DMS 273 (cell line): ENCODE results near the gene OARD1.
A peak's percentile ranks its signal among the peaks of the same experiment; 100 is the strongest.

Experiments used
- DNase-seq: peaks from one replicate; lab custom pipeline; 2025; ENCODE audit not compliant: unreplicated experiment; lab: John Stamatoyannopoulos, UW

OARD1 gene

DNA sequence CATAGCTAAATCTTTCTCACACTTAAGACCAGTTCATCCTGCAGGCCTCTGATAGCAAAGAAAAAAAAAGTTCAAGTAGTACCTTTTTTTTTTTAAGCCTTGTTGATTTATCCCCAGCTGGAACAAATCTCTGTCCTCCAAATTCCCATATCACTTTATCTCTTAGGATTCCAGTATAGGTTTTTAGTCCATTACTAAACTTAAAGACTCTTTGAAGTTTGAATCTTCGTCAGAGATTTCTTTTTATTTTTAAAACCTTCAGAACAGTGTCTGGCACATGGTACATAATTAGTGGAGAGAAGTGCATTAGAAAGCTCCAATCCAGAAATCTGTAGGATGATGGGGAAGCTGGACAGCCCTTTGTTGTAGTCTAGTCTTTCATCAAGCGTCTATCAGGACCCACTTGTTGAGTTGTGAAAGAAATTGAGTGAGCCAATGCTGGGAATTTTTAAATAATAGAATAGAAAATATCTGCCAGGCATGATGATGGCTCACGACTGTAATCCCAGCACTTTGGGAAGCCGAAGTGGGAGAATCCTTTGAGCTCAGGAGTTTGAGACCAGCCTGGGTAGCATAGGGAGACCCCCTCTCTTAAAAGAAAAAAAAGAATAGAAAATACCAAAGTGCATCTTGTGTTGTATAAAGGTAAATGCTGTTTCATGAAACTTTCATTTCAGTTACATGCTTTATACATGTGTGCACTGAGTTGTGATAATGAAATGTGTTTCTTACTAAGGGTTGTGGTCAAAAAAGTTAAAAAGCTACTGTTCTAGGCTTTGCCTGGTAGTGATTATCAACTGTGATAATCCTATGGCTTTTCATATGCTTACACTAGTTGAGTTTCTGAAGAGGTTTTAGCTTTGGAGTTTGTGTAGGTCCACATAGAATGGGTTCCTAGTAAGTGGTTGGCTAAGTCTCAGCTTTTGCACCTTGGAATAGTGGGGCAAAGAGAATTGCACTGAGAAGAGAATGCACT lies 3.8 kb upstream of the OARD1 start:
- no peak for DNase-seq

DNA sequence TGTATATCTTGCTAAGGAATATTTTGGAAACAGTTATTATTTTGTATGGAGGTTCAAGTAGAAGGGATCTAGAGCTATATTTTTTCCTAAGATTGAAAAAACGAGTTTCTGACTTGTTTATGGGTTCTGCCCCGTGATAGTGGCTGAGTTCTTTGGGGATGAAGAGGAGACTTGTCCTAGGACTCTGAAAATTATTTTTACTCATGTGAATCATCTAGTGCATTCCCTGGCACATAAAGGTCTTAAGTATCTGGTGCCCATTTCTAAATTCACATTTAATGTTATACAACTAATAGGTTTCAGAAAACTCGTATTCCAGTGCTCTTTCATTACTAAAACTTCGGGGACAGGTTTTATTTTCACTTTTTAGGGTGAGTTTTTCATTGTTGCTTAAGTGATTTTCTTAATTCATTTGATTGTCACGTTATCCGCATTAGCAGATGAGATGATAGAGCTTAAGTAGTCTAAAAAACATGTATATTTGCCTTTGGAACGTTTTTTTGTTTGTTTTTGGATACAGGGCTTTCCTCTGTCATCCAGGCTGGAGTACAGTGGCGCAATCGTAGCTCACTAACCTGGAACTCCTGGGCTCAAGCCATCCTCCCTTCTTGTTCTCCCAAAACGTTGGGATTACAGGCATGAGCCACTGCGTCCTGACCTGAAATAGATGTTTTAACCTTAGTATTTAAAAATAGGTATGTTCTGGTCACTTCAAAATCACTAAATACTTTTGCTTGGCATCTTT lies 2.7 kb upstream of the OARD1 start:
- no peak for DNase-seq

DNA sequence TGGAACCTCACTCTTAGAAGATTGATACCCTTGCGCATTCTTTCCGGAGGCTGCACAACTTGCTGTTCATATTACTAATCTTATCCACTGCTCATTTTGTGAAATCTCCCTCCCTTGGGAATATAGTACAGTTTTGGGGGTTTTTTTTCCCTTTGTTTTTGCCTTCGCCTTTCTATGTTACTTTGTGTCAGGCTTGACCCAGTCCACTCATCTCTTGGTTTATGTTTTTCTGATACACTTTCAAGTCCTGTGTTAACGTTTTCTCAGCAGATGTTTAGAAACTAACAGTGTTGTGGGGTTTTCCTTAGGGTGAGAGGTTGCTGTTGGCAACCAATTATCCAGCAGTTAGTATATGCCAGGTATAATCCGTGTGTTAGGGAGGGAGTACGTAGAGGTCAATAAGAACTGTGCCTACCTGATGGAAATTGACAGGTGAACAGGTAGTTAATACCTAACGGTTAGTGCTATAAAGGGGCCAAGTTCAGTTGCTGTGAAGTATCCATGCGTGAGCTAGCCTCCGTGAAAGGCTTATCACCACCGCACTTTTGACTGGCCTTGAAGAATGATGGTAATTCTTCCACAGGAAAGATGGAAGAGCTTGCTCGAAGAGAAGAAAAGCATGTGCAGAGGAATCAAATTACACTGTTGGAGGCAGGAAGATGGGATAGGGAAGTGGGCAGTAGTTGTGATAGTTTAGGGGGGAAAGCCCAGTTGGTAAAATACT lies 2.0 kb upstream of the OARD1 start:
- peak; percentile 62 for DNase-seq

DNA sequence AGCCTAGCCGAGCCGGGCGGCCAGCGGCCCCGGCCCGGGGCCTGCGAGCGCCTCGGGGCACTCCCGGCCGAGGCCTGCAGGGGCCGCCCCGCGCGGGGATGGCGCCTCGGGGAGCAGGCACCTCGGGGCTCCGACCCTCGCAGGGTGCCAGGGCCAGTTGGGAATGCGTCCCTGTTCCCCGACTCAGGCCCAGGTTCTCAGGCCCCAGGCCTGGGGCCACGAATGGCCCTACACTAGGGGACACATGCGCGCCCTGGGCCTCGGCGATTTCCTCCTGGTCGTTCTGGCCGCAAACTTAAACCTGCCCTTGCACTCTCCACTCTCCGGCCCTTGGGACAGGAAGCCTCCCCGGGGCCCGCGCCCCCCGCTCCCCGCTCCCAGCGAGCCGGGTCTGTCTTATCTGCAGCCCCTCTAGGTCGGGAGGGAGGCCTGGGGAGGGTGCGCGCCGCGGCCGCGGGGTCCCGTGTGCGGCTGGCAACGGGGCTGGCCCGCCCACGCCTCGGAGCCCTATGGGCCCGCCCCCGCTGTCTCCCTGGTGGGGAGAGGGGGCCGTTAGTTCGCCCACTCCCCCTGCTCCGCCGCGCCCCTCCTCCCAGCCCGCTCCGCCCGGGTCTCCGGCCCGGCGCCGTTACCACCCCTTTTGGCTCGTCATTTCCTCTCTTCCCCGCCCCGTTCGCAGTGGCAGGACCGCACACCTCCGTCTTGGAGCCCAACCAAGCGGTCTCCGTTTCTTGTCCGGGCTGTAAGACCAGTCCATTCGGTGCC lies 1.2 kb upstream of the OARD1 start:
- peak; percentile 95 for DNase-seq

DNA sequence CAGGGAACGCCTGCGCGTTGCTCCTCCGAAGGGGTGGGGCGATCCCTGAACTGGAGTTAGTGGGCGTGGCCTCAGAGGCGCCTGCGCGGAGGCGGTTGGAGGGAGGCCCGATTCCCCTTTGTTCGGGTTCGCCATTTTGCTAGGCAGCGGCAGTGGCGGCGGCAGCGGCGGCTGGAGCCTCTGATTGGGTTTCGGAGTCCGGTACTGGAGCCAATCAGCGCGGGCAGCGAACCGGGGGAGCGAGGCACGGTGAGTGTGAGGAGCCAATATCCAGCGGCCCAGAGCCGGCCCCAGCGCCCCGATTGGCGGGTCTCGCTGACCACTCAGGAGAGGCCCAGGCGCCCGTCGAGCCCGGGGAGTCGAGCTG lies 663 bp upstream of the OARD1 start, which contains the start of gene NFYA:
TSS of gene NFYA (plus strand) at position 139 of the 367 bp plus-strand sequence. CDS start 6,116 bp downstream, outside the sequence.
- no peak for DNase-seq

DNA sequence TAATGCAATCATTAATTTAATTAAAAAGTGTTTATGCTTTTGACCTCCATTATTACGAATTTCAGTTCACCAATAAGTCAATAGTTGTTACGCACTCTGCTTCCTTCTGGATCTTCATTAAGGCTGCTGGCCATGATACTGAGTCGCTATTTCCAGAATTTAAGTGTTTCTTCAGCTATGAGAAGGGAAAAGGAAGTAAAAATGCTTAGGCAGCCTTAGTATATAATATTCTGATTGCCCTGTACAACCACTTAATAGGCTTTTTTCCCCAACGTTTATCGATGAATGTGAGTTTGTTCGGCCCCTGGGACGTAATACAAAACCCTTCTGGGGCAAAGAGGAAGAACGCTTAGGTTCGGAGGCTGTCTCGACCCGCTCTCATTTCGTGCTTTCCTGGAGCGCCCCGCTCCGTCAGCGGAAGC lies 644 bp downstream of the OARD1 start:
- no peak for DNase-seq

DNA sequence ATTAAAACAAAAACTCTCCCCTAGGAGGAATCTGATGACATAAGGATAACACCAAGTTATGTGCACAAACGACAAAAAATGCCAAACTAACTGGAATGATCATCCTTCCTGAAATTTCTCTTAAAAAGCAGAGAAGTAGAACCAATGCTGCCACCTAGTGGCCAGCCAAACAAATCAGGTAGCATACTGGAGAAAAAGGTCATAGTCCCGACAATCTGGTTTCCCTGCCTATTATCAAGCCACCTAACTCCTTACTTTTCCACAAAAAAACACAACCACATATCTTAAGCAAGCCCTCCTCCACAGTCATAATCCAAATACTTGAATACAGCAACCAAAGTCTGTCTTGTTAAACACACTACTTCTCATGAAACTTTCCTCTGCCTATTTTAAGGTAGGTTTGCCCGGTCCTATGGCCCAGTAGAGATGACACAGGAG lies 5.3 kb downstream of the OARD1 start:
- DNase-seq: peak; percentile 83

DNA sequence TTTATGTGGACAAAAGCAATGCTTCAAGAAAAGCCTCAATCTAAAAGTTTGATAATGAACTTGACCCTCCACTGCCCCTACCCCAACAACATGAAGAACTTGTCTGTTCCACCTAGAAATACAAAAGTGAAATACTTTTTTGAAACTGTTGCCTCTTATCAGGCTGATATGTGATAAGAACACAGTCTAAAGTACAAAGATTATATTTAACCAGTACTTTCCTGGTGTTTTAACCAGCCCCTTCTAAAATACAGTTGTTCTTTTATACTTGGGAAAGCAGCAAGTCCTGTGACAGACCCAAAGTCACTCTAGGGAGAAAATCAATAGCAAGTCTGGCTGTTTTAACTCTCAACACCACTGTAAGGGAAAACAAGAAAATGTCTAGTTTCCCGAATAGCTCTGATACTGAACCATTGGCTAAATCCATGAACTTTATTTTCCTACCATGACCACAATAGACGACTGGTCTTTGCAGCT lies 6.6 kb downstream of the OARD1 start:
- DNase-seq: no peak

DNA sequence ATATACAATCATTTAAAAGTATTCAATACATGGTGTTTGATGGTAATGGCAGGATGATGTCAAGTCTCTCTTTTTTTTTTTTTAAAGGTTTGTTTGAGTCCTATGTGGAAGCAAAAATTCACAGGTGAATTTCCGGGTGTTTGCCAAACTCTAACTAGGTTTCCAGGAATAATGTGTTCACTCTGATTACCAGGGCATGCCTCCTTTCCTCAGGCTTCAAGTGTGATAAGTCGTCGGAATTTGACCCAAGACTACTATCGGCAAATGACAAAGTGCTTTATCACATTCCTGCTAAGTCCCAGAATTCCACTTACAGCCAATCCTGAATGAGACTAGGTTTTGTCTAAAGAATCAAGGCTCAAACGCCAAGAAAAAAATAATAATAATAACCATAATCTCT lies 7.3 kb downstream of the OARD1 start:
- no peak for DNase-seq

DNA sequence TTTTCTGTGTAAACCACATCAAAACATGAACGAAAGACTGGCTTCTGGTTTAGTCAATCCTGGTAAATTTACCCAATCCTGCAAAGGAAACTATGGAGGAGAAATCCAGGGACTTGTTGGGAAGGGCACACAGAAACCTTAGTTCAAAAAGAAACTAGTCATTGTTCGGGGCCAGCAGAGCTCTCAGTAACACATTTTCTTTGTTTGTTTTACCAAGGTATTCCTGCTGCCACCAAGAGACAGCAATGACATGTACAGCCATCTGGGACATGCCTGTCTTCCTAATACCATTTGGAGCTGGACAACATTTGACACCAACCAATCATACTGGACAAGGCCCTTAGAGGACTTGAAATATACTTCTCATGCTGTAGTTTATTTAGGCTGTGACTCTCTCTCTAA lies 8.3 kb downstream of the OARD1 start:
- no peak for DNase-seq

DNA sequence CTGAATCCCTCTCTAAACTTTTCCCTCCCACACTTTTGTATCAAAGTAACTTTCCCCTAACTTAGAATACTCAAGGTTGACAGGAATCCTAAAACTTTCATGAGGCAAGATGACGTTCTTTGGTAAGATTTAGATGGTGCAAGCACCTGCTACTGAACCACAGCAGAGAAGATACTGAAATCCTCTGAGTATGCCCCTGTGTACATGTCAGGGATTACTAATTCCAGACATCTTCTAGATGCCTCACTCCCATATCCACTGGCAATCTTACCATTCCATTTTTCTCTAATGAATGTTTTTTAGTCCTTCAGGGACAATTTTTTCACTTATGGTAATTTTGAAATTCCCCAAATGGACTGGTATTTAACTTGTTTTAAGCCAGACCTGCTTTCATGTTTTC lies 10.1 kb downstream of the OARD1 start:
- no peak for DNase-seq

DNA sequence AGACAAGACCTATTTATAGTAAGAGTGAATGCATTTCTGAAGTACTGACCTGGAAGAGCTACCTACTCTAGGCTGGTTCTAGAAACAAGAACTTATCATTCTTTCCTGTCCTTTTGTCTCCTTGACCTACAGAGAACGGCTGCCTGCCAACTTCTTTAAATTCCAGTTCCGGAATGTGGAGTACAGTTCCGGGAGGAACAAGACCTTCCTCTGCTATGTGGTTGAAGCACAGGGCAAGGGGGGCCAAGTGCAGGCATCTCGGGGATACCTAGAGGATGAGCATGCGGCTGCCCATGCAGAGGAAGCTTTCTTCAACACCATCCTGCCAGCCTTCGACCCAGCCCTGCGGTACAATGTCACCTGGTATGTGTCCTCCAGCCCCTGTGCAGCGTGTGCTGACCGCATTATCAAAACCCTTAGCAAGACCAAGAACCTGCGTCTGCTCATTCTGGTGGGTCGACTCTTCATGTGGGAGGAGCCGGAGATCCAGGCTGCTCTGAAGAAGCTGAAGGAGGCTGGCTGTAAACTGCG lies 10.9 kb downstream of the OARD1 start:
- no peak for DNase-seq

DNA sequence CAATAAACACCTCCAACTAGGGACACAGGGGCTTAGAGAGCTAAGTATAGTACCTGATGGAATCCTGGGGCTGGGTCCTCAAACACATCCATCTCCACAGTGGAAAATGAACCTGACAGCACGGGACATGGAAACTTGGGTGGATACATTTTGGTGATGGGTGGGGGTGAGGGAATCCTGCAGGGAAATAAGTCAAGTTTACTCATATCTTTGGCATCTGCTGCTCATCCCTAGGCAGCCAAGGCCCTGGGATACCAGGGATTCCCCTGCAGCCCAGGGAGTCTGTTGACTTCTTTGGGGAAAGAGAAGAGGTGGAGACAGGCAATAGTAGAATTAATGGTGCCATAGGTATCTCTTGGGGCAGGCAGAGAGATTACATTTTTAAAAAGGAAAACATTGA lies 12.6 kb downstream of the OARD1 start:
- no peak for DNase-seq

DNA sequence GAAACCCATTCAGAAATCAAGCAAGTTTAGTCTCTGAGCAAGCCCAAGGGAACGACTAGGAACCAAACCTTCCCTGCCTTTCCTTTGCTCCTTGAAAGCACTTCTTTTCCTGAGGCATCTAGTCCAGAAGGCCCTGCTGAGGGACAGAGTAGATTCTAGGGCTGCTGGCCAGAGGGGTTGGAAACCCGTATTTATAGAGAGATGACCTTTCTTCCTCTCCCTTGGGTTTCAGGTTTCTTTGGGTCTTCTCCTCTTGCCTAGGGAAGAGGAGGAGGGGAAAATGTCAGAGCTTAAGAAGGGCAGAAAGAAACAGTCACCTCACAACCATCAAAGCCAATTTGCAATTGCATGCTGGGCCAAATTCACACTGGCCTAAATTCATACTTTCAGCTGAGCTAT lies 13.4 kb downstream of the OARD1 start:
- DNase-seq: no peak

DNA sequence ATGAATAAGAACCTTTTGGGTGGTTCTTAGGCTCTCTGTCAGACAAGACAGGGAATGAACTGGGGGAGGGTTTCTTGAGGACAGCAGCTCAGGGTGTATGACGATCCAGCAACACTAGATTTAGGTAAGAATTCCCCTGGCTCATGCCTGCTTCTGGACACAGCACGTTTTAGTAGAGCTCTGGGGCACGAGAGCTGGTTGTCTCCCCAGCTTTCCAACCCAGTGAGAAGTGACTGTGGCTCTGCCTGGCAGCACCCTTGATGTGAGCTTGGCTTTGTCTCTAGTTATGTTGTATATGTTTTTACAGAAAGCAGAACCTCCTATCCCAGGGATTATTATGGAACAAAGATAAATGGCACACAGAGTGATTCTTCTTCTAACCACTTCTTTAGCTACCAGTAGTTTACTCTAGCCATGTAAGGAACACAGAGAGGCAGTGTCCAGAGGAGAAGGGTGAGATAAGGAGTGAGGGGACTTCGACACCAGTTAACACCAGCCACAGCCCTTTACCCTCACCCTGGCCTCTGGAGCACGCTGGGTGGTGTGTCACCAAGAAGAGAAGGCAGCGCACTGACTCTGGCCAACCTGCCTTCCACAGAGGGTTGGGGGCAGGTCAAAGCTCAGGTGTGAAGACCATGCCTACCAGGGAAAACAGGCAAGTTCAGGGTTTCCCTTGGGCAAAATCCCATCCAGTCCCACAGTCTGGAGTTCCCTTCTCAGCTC lies 15.2 kb downstream of the OARD1 start:
- no peak for DNase-seq

DNA sequence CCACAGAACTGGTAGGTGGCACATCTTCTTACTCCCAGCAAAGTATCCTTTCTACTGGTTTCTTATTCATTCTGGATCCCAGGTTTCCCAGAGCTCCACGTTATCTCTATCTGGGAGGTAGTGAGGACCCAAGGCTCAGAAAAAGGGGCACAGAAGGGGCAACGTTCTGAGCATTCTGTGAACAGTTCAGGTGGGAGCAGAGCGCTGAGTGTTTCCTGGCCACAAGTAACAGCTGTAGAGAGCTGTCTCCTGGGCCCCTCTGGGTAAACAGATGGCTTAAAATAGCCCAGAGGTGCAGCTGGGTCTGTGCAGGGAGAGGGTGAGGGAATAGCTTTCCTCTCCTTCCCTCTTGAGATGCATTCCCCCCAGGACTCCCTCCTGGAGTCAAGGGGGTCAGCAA lies 17.0 kb downstream of the OARD1 start:
- DNase-seq: peak; percentile 74

DNA sequence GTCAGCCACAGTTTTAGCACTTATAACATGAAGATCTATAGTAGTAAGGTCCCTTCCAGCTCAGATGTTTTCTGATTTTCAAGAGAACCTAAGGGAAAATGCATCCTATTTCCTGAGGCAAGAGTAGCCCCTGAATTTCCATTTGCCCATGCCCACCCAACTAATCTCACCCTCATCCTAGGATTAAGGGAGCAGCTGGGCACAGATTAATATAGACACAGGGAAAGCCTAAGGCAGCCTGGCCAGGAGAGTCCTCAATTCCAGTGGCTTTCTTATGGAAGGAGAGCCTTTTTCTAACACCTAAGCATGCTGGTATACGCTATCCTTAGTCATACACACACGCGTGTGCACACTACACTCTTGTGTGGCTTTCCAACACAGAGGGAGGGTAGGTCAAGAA lies 17.6 kb downstream of the OARD1 start:
- peak; percentile 36 for DNase-seq

DNA sequence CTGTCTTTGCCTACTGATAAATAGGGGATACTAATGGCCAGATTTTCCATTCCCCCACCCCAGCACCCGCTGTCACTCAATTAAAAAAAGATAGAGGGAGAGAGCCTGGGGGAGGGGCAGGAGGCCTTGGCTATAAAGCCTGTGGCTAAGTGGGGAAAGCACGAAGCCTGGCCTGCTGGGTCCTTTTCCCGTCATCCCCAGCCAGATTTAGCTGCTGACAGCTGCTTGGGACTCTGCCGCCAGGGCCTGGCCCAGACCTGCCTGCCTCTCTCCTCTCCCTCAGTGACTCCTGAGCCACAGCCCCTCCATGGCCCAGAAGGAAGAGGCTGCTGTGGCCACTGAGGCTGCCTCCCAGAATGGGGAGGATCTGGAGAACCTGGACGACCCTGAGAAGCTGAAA lies 19.1 kb downstream of the OARD1 start, which contains the start of gene APOBEC2:
TSS of gene APOBEC2 (plus strand) at position 162 of the 400 bp plus-strand sequence. CDS start at position 308, 146 bp downstream.
- DNase-seq: peak; percentile 67

DNA sequence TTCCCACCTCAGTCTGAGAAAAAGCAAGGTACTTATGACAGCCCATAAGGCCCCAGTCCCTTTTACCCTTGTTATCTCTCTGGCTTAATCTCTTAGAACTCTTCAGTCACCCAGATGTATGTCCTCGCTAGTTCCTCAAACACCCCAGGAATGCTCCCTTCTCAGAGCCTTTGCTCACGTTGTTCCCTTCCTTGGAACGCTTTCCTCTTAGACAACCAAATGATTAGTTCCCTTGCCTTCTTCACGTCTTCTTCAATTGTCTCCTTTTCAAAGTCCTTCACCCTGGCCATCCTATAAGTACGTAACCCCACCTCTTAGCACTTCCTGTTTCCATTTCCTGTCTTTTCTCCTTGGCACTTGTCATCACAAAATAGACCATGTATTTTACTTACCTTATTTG lies 20.3 kb downstream of the OARD1 start:
- no peak for DNase-seq
